ENCODE results near the gene KLF5.
"Not testable (repeated sequence)": the region's sequence is repeated elsewhere in the genome, so short reads cannot be mapped to it uniquely, and the experiment has no call there.

KLF5 gene

DNA sequence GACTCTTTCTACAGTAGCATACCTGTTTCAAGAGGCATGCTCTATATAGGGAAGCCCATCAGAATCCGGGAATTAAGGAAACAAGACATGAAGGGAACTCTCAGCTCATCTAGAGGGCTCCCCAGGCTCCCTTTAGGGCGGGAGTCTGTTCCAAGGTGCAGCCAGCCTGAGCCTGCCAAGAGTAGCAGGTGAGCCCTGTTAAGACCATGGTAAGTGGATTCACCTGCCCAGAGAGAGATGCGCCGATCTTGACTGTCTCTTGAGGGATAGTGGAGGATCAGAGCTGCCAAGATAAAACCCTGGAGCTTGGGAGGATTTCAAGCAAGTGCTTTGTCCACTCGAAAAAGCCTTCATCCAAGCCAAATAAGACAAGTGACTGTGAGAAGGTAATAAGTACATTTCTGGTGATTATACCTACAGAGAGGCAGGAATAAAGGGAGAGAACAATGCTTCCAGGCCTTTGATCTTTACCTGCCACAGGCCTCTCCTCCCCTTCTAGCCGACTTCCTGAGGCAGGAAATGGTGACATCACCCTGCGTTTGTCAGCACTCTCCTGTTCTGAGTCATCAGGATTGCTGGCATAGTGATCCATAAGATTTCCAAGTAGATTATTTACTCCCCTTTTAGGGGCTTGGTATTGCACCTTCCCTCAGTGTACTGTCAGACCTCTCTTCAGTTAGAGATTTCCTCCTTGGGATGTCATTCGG, 31.5 kb downstream of the KLF5 start:
- no peak for DNase-seq

DNA sequence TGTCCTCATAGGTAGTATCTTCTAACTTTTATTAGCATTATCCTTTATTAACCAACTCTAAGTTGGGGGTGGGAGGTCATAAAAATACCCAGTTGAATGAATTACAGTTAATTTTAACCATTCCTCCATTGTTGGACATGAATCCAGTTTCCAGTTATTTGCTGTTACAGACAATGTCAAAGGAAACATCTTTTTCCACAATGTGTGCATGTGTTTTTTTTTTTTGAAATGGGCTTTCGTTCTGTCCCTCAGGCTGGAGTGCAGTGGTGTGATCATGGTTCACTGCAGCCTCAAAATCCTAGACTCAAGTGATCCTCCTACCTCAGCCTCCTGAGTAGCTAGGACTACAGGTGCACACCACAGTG, 32.0 kb downstream of the KLF5 start:
- DNase-seq, result no peak

- DNase-seq, result no peak
Measured at GRCh38 chr13:73092829-73093228, 34.0 kb downstream of the KLF5 start.

- DNase-seq, result no peak
Measured at GRCh38 chr13:73096173-73096572, 37.4 kb downstream of the KLF5 start.

DNA sequence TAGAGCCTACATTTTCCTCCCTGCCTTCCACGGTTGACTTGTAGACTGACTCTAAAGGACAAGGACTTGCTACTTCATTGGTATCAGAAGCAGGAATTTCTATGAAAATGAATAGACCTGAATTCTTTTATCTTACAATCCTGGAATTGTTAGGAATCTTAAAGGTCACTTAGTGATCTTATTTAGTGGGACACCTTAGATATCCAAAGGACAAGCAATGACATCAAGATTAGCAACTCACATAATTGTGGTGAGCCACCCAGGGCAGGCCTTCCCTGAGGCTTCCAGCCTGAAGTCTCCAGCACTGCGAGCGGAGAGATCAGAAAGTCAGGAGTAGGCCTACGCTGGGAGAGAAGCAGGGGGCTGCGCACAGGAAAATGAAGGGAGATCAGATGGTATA, 37.8 kb downstream of the KLF5 start:
- DNase-seq, result no peak

DNA sequence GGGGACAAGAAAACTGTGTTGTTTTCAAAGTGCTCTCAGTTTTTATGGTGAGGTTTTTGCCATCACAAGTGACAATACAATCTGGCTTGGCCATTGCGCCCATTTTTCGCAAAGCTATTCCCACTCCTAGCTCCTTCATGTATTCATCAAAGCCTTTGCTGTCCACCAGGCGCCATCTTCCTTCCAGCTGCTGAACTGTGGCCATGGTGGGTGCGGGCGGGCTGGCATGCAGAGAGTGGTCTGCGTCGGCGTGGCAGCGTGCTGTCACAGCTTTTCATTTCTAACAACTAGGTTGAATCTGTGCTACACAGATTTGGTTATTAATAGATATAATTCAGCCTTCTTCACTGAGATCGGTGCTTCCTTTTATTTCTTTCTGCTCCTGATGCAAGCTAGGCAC, 42.0 kb downstream of the KLF5 start:
- not testable (repeated sequence) for DNase-seq

DNA sequence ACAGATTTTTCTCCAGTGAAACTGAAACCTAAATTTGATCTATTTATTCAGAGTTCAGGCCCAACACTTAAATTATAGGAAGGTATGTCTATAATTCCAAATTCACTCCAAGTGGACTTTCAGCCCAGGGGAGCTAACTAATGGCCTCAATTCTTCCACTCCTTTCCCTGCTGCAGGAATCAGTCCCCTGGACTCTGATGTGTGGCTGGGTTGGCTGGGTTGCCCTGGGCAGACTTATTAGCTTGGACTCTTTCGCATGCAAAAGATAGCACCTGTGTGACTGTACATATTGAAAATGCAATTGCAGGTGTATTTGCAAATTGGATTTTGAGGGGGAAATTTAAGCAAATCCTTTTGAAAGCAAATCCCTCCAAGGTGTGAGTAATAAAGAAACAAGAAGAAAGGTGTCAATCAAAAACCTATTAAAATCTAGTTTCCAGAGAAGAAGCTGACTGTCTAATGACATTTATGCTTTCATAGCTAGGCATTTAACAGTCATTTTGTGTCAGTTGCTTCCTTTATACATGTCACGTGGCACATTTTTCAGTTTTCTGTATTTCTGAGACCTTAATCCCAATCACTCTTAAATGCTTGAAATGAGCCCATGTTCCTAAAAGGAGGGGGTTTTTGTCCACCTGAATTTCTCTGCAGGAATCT, 42.7 kb downstream of the KLF5 start:
- no peak for DNase-seq

DNA sequence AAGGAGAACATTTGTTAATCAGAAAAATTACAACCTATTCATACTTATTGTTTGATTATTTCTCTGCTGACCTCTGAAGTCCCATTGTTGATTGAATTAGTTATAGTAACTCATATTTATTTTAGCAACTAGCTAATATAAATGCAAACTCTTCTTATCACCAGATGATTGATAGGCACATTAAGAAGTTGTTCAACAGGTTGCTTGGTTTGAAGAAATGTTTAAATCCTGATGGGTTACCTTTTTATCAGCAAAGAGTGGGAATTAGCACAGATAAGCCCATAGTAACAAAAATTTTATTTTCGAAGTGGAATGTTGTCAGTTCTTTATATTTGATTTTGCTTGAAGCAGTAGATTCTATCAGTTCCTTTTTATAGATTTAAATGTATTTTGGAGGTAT, 44.4 kb downstream of the KLF5 start:
- no peak for DNase-seq

DNA sequence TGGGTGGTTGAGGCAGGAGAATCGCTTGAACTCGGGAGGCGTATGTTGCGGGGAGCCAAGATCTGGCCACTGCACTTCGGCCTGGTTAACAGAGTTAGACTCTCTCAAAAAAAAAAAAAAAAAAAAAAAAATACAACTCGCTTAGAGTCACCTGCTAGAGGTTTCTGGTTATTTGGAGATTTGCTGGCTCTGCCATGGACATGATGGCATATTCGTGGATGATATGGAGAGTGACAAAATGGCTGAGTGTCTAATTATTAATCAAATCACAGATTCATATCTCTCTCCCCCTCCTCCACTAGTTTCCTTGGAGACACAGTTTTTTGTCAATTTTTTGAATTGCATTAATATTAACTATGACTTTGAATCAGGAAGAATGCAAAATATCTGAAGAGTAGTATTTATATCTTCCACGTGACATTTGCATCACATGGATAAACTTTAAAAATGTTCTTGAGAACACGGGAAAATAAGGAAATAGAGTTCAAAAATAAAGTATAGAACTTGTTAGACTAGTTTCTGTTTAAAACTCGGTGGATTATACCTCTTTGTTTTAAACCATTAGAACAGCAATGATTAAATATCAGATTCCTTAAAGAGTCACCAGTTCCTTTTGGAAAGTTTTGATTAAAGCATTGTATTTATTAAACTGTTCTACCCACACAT, 47.8 kb downstream of the KLF5 start:
- no peak for DNase-seq

DNA sequence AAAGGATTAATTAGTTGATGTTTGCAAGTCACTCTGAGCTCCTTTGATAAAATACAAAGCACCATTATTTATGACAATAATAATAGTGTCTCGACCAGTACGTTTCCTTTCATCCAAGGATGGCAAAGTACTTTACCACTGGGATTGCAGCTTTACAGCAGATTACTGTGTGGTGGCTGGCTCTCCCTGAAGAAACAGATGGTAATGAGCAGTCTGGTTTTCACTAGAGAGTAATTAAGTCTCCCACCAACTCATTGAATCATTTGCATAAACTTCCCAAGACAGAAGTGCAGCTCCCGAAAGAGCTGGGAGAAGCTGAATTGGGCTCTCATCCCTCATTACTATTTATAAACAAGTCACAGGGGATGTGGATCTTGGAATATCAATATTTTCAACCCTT, 48.7 kb downstream of the KLF5 start:
- no peak for DNase-seq

GRCh38 chr13:73107970-73108369, 49.2 kb downstream of the KLF5 start:
- no peak for DNase-seq

GRCh38 chr13:73109288-73109899, 50.6 kb downstream of the KLF5 start:
- no peak for DNase-seq

DNA sequence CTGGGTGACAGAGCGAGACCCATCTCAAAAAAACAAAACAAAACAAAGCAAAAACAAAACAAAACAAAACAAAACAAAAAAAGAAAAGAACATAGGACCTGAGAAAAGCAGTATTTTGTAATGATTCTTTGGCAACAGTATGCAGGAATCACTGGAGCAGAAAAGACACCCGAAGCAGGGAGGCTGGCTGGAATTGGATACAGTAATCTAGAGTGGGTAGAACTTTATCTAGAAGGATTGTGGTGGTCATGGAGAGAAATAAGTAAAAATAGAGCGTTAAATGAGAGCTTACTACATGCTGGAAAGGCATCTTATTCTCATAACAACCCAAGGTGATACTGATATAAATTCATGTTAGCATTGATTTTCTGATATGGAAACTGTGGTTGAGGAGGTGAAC, 51.2 kb downstream of the KLF5 start:
- DNase-seq, result no peak

DNA sequence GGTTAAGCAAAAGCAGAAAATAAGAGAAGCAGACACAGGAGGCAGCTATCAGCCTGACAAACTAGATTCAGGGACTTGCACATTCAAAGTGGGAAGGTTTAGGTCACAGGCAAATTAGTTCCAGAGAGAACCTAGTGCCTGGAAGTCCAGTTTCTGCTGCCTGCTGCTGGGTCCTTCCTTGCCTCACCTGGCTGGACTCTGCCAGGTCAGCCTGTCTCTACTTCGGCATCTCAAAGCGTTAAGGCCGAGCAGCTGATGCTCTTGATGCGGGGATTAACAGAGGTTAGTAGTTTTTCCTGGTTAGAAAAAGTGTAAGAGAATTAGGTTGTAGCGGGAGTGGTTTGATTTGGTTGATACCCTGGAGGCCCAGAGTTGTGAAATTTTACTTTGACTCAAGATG, 52.0 kb downstream of the KLF5 start:
- DNase-seq, result no peak

GRCh38 chr13:73111331-73111730, 52.5 kb downstream of the KLF5 start:
- DNase-seq, result no peak

DNA sequence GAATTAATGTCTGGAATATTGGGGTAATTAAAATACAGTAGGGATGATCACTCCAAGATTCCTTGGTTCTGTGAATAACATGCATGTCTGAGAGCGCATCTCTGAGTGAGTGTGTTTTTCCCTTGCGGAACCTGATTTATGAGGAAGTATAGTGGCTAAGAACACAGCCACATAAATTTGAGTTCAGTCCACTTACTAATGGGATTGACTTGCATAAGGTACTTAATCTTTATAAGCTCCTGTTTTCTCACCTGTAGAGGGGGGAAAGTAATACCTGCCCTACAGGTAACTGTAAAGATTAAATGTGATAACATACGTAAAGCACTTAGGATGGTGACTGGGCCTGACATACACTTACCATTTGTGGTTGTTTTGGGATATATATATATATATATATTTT, 60.8 kb downstream of the KLF5 start:
- DNase-seq, result no peak

All from NCI-H2107 (cell line).